OCI-LY7 (cell line): ENCODE data around the gene A2M. TPM values are rescaled to one million over a fixed set of nuclear protein-coding genes. Genes with fewer than 3 reads are reported as not detected.

Experiments
- BruUV-seq: library from RNA; stranded (reverse); fragments of 400-500 nt; replicated peaks from 2 replicates; lab custom pipeline; 2021; lab: Mats Ljungman, UMichigan
- CTCF ChIA-PET: fragments of 300-600 bp; sonication (Branson Sonifier 250); formaldehyde crosslinking; loops from one replicate; lab custom pipeline; 2022; ENCODE audit warnings: antibody characterized with exemption; ENCODE audit not compliant: unreplicated experiment; lab: Charles Lee
- POLR2A ChIA-PET: fragments of 300-600 bp; sonication (Branson Sonifier 250); formaldehyde crosslinking; loops from one replicate; lab custom pipeline; 2022; ENCODE audit warnings: antibody characterized with exemption; lab: Charles Lee
- DNase-seq: peaks from one replicate; pipeline ENCODE4 v3.0.0-alpha.2; 2015; ENCODE audit warnings: low spot score
- H2AFZ ChIP-seq: fragments of 200-600 bp; sonication (generic), shearing (Covaris generic); 2 replicates; pipeline ENCODE4 v1.6.1; 2014; ENCODE audit warnings: mild to moderate bottlenecking, antibody characterized with exemption, low read length, moderate library complexity
- H3K27ac ChIP-seq: fragments of 200-600 bp; sonication (generic); 2 replicates; pipeline ENCODE4 v1.5.1; 2014; ENCODE audit warnings: mixed run types, low read depth, mild to moderate bottlenecking, moderate library complexity, low read length, inconsistent platforms; ENCODE audit not compliant: poor library complexity, severe bottlenecking
- H3K36me3 ChIP-seq: fragments of 200-600 bp; sonication (generic); 2 replicates; pipeline ENCODE4 v1.6.1; 2014; ENCODE audit warnings: mild to moderate bottlenecking, antibody characterized with exemption, low read length, moderate library complexity, mixed read lengths; ENCODE audit not compliant: insufficient read depth
- H3K4me1 ChIP-seq: fragments of 200-600 bp; sonication (generic); 2 replicates; pipeline ENCODE4 v1.5.1; 2014; ENCODE audit warnings: mild to moderate bottlenecking, low read length; ENCODE audit not compliant: insufficient read depth, poor library complexity, severe bottlenecking
- H3K4me2 ChIP-seq: fragments of 200-600 bp; sonication (generic); 2 replicates; pipeline ENCODE4 v1.6.1; 2014; ENCODE audit warnings: mild to moderate bottlenecking, low read length
- H3K4me3 ChIP-seq: fragments of 200-600 bp; sonication (generic); 2 replicates; pipeline ENCODE4 v1.5.1; 2014; ENCODE audit warnings: mild to moderate bottlenecking, low read depth, low read length; ENCODE audit not compliant: poor library complexity, severe bottlenecking
- H3K79me2 ChIP-seq: fragments of 200-600 bp; sonication (generic); 2 replicates; pipeline ENCODE4 v1.6.1; 2016; ENCODE audit warnings: low read depth, mild to moderate bottlenecking, low read length, moderate library complexity, mixed read lengths; ENCODE audit not compliant: insufficient read depth
- H3K9me2 ChIP-seq: fragments of 200-600 bp; sonication (generic); 2 replicates; pipeline ENCODE4 v1.6.1; 2016; ENCODE audit warnings: mild to moderate bottlenecking, low read length, mixed read lengths; ENCODE audit not compliant: insufficient read depth
- H3K9me3 ChIP-seq: fragments of 200-600 bp; sonication (generic); 2 replicates; pipeline ENCODE4 v1.6.1; 2014; ENCODE audit warnings: mild to moderate bottlenecking, mixed run types, low read length, mixed read lengths
- H4K20me1 ChIP-seq: fragments of 200-600 bp; sonication (generic); 2 replicates; pipeline ENCODE4 v1.6.1; 2014; ENCODE audit warnings: mild to moderate bottlenecking, antibody characterized with exemption, low read length, moderate library complexity, mixed read lengths; ENCODE audit not compliant: insufficient read depth
- EZH2phosphoT487 ChIP-seq: fragments of 200-600 bp; sonication (generic); IDR thresholded peaks from 2 replicates; pipeline ENCODE4 v1.6.1; 2018; ENCODE audit warnings: low read depth, borderline replicate concordance, mild to moderate bottlenecking, mixed run types, antibody characterized with exemption, low read length, moderate library complexity, mixed read lengths
- intact Hi-C: fragments of 100-400 bp; cut with micrococcal nuclease; formaldehyde crosslinking; loops from one replicate; pipeline ENCODE4 v1.10.0; 2022; ENCODE audit not compliant: unreplicated experiment
- total RNA-seq, 2 experiments: library from RNA; depleted of rRNA in 1 of 2; stranded (reverse); fragments of >200 nt in 1 of 2; shearing (Covaris generic) in 1 of 2; gene quantifications; 2 replicates each; pipeline ENCODE4 v1.2.3, GENCODE V29; 2014 to 2022
- TF ChIP-seq, protein P1 (sequence below): fragments of 200-600 bp; sonication (generic); conservative IDR thresholded peaks from 2 replicates; pipeline ENCODE4 v1.5.1; 2014; ENCODE audit warnings: mild to moderate bottlenecking, antibody characterized with exemption, low read length, moderate library complexity, mixed read lengths

A2M gene
- total RNA-seq, 2 experiments from 2014 or later, result not detected

- intact Hi-C loops, result no loop called here
- POLR2A ChIA-PET, result interaction anchor here (0.8 kb wide), 1 partner anchor 10 kb away, joined by 3 read pairs; no protein-coding TSS in a partner anchor
These were observed 47.1 kb downstream of the A2M start for GRCh38 chr12:9068600-9068999.

GRCh38 chr12:9068086-9068485, 47.6 kb downstream of the A2M start:
- Histone ChIP-seq H4K20me1 (no peaks in the 10 kb centered on the region), H3K4me1 (no peaks in the 10 kb centered on the region), H3K36me3 (no peaks in the 10 kb centered on the region), H2AFZ (no peak overlapping the region), H3K4me3 (no peak overlapping the region), H3K4me2 (no peak overlapping the region), H3K9me3 (no peaks in the 10 kb centered on the region), H3K27ac (no peak overlapping the region), H3K9me2 (no peaks in the 10 kb centered on the region), H3K79me2 (no peaks in the 10 kb centered on the region)
- intact Hi-C loops, result no loop called here
- DNase-seq, result no peak
- no TSS peak for BruUV-seq
- ChIA-PET CTCF (no interaction called here), POLR2A (no interaction called here)
- TF ChIP-seq, protein P1, sequence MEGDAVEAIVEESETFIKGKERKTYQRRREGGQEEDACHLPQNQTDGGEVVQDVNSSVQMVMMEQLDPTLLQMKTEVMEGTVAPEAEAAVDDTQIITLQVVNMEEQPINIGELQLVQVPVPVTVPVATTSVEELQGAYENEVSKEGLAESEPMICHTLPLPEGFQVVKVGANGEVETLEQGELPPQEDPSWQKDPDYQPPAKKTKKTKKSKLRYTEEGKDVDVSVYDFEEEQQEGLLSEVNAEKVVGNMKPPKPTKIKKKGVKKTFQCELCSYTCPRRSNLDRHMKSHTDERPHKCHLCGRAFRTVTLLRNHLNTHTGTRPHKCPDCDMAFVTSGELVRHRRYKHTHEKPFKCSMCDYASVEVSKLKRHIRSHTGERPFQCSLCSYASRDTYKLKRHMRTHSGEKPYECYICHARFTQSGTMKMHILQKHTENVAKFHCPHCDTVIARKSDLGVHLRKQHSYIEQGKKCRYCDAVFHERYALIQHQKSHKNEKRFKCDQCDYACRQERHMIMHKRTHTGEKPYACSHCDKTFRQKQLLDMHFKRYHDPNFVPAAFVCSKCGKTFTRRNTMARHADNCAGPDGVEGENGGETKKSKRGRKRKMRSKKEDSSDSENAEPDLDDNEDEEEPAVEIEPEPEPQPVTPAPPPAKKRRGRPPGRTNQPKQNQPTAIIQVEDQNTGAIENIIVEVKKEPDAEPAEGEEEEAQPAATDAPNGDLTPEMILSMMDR, result no peak
- no peak for TF ChIP-seq EZH2phosphoT487

More at GRCh38 chr12:9068600-9068999, 47.1 kb downstream of the A2M start:
- Histone ChIP-seq H3K4me2 (no peak overlapping the region), H3K36me3 (no peaks in the 10 kb centered on the region), H4K20me1 (no peaks in the 10 kb centered on the region), H3K4me1 (no peaks in the 10 kb centered on the region), H3K79me2 (no peaks in the 10 kb centered on the region), H3K4me3 (no peak overlapping the region), H3K27ac (no peak overlapping the region), H3K9me2 (no peaks in the 10 kb centered on the region), H2AFZ (no peak overlapping the region), H3K9me3 (no peaks in the 10 kb centered on the region)
- BruUV-seq, result no TSS peak
- no peak for DNase-seq
- TF ChIP-seq, protein P1, result no peak
- no peak for TF ChIP-seq EZH2phosphoT487
- CTCF ChIA-PET, result no interaction called here

DNA sequence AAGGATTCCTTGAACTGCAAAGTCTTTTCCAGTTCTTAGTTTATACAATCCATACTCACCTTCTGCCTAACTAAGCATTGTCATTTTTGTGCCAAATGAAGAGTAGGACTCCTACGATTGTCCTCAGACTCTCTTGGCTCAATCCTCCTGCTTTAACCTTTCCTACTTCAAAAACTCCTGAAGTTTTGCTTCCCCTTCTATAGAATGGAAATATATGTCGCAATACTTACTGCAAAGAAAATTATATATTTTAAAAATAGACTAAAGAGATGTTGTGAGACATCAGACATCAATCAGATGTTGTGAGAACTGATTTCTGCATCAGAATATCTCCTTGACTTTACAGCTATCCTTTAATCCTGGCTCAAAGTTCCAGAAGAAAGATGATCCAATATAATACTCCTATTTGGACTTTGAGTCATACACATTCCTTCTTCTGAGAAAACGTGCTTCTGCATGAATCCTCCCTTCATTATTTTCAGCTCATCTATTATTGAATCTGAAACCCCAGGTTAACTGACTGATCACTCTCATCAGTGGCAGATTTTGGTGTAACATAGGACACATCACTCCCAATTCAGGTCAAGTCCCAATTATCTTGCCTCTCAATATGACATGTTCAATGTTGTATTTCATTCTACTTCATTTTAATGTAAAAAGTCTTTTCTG, 48.8 kb downstream of the A2M start:
- Histone ChIP-seq H3K4me2 (no peak overlapping the region), H2AFZ (no peak overlapping the region), H3K4me1 (no peaks in the 10 kb centered on the region), H3K9me3 (no peaks in the 10 kb centered on the region), H4K20me1 (no peaks in the 10 kb centered on the region), H3K4me3 (no peak overlapping the region), H3K36me3 (no peaks in the 10 kb centered on the region), H3K27ac (no peak overlapping the region), H3K9me2 (no peaks in the 10 kb centered on the region), H3K79me2 (no peaks in the 10 kb centered on the region)
- no peak for DNase-seq
- TF ChIP-seq, protein P1, result no peak
- no peak for TF ChIP-seq EZH2phosphoT487
- ChIA-PET POLR2A (no interaction called here), CTCF (no interaction called here)
- no TSS peak for BruUV-seq
- intact Hi-C loops, result no loop called here
